Measurements from ENCODE around the gene IGFL1.
"Not testable (repeated sequence)": the region's sequence is repeated elsewhere in the genome, so short reads cannot be mapped to it uniquely, and the experiment has no call there.

IGFL1 gene

DNA sequence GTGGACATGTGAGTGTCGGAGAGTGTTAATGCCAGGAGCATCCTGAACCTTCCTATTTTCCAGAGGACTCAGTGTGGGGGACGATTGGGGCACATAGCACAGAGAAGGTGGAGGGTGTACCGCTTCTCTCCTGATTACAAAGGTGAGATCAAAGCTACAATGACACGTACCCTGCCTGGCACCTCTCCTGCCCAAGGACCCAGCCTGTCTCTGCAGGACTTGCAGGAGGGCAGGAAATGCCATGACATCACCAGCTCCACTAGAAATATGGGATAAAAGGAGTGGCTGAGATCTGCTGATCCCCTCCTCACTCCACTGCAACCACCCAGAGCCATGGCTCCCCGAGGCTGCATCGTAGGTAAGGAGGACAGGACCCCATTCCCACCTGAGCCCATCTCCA lies at the start of gene IGFL1:
Gene IGFL1 (plus strand): TSS at position 301 of the 400 bp plus-strand sequence. CDS start 33 bp downstream, at position 334.
- DNase-seq (ENCODE audit: low read depth in 2 of 2): no peak

DNA sequence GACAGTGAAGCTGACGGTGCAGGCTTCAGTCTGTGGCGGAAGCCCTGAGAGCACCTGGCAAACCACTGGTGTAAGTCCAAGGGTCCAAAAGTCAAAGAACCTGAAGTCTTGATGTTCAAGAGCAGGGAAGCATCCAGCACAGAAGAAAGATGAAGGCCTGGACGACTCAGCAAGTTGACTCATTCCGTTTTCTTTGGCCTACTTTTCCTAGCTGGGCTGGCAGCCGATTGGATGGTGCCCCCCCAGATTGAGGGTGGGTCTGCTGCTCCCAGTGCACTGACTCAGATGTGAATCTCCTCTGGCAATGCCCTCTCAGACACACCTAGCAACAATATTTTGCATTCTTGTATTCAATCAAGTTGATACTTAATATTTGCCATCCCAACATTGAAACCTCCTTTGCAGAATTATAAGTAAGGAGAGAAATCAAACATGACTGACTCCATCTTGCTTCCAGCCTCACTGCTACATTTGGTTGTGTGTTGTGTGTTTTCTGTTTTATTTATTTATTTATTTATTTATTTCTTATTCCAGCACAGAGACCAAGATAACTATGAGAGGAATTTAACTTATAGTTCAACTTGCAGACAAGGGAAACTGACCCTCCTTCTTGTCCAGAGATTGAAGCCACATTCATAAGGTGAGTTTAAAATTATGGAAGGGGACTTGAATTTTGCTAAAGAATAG lies 48.7 kb upstream of the IGFL1 start:
- DNase-seq (ENCODE audit: low read depth in 2 of 2): no peak

DNA sequence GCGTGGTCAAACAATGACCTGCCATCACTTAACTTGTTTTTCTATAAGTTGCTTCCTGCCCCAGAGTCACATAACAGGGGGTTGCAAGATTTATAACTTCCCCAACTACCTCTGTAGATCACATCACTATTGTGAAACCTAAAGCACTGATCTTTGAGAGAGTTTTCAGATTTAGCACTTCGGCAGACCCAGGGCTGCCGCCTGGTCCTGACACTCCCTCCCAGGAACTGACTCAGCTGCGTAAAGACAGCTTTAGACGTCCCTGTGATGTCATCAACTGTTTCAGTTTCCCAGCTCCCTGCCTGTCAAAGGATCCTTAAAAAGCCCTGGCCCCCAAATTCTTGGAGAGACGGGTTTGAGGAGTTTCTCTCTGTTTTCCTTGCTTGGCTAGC lies 48.2 kb upstream of the IGFL1 start:
- no peak for DNase-seq (ENCODE audit: low read depth in 2 of 2)

DNA sequence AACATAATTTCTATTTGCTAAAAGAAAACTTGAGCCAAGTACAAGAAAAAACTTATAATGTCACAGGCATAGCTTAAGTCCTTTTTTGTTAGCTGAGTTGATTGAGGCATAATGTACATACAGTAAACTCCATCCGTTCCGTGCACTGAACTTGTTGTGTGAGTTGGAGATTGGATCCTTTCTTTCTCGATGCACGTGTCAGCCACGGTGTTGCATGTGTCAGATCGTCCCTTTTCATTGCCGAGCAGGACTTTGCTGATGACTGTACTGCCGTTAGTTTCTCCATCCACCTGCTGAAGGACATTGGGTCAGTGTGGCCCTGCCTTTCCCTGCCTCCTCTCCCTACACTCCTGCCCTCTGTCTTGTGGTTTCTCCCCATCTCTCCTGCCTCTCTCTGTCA lies 47.1 kb upstream of the IGFL1 start:
- DNase-seq (ENCODE audit: low read depth in 2 of 2): no peak

DNA sequence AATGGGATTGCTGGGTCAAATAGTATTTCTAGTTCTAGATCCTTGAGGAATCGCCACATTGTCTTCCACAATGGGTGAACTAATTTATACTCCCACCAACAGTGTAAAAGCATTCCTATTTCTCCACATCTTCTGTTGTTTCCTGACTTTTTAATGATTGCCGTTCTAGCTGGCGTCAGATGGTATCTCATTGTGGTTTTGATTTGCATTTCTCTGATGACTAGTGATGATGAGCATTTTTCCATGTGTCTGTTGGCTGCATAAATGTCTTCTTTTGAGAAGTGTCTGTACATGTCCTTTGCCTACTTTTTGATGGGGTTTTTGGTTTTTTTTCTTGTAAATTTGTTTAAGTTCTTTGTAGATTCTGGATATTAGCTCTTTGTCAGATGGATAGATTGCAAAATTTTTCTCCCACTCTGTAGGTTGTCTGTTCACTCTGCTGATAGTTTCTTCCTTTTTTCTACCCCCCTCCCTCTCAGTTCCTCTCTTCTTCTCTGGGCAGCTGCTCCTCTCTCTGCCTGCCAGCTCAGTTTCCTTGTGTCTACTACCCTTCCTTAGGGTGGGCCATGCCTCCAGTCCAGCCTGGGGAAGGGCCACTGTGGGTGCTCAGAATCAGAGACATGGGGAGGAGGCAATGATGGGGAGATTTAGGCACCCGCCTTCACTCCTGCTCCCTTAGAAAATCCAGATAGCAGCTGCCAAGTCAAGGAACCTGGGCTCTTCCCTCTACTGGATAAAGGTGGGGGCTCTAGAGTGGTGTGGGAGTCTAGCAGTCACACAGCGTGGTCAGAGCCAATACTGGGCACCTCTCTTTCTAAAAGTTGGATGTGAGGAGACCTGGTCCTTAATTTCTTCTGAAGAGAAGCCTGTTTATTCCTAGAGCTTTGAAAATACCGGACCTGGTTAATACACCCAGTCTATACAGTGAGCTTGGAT lies 44.5 kb upstream of the IGFL1 start:
- not testable (repeated sequence) for DNase-seq (ENCODE audit: low read depth in 2 of 2)

DNA sequence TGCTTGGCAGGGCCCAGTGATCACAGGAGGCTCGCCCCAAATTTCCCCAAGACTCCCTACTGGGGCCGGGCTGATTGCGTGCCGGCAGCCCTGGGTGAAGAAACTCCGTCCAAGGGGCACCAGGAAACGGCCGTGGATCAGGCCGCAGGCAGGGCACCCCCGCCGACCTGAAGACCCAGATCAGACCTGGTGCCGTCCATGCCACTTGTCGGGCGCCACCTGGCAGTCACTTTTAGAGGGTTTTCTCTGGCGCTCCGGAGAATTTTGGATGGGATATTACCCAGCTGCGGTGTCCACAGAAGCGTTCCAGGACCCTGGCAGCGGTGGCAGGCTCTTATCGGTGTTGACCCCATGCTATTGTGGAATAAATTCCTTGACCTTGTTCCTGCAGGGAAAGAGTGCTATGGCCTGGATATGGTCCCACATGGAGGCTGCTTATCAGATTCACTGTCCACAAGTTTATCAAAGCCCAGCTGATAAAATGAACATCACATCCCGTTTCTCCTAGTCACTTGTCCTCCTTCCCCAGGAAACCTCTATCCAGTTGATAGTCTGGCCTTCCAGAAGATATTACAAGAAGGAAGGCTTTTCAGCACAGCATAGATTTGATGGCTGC lies 43.3 kb upstream of the IGFL1 start:
- no peak for DNase-seq (ENCODE audit: low read depth in 2 of 2)

DNA sequence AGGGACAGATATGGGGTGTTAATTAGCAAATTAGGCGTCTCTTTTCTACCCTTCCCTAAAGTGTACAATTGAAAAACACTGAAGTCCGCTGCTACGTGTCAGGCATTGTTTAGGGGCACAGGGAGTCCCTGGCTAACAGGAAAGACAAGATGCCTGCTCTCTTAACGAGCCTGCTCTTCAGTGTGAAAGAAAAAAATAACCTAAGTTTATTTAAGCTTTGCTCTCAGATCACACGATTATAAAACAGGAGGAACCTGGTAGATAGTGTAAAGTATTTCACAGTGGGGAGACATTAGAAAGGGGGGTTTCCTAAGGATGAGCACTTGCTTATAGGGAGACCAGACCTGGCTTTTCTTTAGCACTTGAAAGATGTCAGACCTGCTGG lies 42.8 kb upstream of the IGFL1 start:
- no peak for DNase-seq (ENCODE audit: low read depth in 2 of 2)

DNA sequence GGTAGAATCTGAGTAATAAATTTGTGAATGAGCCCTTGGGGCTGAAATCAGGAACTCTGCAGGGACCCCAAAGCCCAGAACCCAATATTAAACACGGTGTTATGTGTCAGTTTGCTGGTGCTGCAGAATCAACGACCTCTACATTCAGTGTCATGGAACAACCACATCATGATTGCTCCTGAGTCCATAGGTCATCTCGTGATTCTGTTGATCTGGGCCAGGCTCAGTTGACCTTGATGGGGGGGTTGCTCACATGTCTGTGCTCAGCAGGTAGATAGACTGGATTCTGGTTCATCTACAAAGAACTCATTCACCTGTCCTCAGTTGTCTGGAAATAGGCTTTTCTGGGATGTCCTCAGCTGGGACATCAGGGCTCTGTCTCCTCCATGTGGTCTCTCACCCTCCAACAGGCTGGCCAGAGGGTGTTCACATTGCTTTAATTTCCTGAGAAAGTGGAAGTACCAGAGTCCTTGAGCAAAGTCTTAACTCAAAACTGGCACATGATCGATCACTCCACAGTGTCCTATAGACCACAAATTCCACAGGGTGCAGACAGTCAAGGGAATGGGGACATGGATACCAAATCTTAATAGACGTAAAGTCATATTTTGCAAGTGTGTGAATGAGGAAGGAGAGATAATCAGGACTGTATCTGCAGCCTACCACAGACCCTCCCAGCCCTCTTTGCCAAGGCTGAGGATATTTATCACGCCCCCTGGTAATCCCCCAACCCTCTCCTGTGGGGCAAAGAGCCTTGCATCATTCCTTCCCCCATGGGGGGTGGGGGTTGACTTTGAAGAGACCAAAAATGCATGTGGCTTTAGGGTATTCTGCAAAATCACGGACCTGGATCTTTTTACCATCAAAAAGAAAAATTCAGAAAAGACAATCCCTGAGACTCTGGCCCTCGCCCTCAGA lies 39.3 kb upstream of the IGFL1 start:
- no peak for DNase-seq (ENCODE audit: low read depth in 2 of 2)

DNA sequence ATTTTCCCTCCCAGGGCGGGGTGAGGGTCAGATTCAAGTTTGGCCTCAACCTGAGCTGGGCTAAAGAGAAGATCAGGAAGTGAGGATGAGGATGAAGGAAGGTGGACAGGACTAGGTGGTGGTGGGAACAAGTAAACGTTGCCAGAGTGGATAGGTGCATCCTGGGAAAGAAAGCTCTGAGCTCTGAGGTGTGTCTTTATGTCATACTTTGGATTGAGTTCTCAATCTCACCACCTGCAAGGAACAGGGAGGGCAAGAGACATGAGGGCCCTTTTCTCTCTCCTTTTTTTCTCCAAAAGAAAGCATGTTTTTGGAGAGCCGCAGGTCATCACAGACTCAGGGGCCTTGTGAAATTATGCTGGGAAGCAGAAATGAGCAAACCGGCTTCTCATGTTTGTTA lies 38.2 kb upstream of the IGFL1 start:
- DNase-seq (ENCODE audit: low read depth in 2 of 2): no peak

DNA sequence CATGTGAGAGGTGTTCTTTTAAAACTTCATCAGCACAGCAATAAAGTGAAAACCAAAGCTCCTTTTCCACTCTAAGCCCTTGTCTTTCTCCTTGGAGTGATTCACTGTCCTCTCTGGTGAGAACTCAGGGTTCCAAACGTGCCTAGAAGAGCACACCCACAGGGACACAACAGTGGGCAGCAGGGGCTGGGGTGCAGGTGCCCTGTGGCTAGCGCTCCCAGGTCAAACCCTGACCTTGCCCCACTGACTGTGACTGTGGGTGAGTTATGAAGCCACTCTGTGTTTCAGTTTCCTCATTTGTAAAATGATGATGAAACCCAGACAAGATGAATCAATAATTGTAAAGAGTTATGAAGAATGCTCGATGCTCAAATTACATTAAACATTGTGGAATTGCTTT lies 37.6 kb upstream of the IGFL1 start:
- DNase-seq (ENCODE audit: low read depth in 2 of 2): no peak

DNA sequence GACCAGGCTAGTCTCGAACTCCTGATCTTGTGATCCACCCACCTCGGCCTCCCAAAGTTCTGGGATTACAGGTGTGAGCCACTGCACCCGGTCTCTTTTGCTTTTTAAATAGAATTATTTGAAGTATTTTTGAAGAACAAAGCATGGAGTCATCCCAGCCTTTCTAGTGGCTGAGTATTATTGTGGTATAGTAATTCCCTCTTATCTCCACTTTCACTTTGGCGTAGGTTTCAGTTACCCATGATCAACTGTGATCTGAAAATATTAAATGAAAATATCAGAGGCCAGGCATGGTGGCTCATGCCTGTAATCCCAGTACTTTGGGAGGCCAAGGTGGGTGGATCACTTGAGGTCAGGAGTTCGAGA lies 36.9 kb upstream of the IGFL1 start:
- not testable (repeated sequence) for DNase-seq (ENCODE audit: low read depth in 2 of 2)

DNA sequence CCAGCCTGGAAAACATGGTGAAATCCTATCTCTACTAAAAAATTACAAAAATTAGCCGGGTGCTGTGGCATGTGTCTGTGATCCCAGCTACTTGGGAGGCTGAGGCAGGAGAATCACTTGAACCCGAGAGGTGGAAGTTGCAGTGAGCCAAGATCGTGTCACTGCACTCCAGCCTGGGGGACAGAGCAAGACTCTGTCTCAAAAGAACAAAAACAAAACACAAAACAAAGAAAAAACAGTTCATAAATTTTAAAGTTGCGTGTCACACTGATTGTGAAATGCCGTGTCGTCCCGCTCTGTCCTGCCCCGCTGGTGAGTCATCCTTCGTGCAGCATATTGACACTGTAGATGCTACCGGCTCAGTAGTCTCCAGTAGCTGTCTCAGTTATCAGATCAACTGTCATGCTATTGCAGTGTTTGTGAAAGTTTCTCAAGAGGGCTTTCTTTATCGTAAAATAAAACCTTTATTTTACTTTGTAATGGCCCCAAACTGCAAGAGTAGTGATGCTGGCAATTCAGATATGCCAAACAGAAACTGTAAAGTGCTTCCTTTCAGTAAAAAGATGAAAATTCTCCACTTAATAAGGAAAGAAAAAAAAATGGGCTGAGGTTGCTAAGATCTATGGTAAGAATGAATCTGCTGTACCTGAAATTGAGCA lies 36.4 kb upstream of the IGFL1 start:
- DNase-seq (ENCODE audit: low read depth in 2 of 2): peak in 1 of 2 donors; percentile 22

DNA sequence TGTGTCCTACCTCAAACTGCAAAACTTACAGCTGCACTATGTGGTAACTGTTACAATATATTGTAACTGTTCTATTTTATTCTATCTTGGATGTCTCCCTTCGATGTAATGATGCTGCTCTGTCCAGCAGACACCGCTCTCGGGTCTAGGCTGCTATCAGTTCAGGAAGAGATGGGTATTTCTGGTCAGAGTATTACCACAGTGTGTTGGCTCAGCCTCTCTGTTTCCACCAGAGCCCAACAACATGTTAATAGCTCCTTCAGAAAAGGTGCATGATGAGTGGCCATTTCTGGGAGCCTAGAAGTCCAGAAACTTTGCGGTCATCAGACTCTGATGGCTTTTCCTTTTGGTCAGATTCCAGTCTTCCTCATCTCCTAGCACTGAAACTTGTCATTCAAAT lies 35.9 kb upstream of the IGFL1 start:
- no peak for DNase-seq (ENCODE audit: low read depth in 2 of 2)

DNA sequence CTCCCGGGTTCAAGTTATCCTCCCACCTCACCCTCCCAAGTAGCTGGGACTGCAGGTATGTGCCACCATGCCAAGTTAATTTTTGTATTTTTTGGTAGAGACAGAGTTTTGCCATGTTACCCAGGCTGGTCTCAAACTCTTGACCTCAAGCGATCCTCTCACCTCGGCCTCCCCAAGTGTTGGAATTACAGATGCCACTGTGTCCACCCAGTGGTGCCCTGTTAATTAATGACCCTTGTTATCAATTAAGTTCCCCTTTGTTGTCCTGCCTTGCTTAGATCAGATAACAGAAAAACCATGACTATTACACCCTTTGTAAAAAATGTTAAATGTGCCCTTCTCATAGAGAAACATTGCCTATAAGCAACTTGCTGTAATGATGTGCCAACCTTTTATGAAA lies 34.4 kb upstream of the IGFL1 start:
- no peak for DNase-seq (ENCODE audit: low read depth in 2 of 2)

DNA sequence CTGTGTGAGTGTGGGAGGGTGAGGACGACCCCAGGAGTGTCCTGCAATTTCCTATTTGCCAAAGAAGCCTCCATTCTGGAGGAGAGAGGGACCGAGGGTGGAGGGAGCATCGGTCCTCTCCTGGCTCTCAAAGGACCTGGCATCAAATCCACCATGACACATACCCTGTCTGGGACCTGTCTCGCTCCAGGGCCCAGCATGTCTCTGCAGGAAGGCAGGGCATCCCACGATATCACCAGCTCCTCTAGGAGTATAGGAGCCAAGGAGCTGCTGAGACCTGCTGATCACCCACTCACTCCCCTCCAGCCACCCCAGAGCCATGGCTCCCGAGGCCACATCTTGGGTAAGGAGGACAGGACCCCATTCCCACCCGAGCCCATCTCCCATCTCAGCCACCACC lies 33.6 kb upstream of the IGFL1 start:
- DNase-seq (ENCODE audit: low read depth in 2 of 2): not testable (repeated sequence)

DNA sequence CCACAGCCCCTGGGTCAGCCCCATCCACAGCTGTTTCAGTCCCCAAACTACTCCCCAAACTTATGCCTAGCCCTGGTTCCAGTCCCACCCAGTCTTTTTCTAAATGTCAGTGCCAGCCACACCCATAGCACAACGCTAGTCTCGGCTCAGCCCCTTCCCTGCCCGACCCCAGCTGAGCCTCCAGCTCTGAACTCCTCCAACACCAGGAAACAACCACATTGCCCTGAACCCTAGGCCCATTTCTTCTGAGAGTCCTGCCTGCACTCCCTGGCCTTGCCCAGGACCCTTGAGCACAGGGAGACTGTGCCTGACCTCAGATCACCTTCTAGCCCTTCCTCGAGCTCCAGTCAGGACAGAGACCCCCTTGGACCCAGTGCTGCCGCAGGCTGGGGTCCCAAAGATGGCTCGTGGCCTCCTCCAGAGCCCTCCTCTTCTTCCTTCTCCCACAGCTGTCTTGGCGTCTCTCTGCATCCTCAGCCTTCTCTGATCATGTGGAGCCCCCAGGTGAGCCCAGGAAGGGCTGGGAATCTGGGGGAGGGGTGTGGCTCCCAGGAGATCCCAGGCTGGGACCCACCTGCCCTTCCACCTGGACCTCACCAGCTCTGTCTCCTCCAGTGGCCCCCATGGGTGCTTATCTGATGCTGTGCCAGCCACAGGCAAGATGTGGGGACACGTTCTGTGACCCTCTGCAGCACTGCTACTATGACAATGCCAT lies 33.0 kb upstream of the IGFL1 start:
- DNase-seq (ENCODE audit: low read depth in 2 of 2): no peak

DNA sequence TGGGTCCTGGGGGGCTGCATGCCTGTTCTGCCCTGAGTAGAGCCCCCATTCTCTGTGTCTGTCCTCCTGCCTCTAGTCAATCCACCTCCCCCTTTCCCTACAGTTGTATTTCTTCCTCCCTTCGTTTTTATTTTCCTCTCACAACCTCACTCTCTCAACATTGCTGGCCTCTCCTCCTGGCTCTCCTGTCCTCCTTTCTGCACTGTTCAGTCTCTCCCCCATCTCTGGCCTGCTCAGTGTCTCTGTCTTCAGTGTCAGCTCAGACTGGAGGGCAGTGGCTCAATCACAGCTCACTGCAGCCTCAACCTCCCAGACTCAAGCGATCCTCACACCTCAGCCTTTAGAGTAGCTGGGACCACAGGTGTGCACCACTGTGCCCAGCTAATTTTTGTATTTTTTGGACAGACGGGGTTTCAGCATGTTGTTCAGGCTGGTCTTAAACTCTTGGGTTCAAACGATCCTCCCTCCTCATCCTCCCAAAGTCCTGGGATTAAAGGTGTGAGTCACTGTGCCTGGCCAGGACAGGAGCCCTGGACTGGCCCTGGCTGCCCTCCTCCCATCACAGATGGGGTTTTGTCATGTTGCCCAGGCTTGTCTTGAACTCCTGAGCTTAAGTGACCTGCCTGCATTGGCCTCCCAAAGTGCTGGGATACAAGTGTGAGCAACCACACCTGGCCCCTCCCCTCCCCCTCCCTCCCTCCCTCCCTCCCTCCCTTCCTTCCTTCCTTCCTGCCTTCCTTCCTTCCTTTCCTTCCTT lies 32.0 kb upstream of the IGFL1 start:
- DNase-seq (ENCODE audit: low read depth in 2 of 2): no peak

DNA sequence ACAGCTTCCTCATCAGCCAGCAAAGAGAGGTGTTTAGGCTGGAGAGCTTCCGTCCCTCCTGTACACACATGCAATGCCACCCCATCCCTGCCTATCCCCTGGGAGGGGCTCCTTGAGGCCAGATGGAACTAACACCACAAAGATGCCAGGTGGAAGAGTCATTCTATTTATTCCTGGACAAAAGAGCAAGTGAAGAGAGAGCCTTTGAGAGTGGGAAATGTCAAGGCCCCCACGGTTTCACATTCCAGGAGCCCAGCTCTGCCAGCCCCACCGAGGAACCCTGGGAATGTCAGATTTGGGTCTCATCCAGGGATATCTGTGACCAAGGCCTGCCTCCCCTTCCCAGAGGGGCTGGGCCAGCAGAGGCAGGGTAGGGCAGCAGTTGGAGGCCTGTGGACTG lies 30.8 kb upstream of the IGFL1 start:
- no peak for DNase-seq (ENCODE audit: low read depth in 2 of 2)

DNA sequence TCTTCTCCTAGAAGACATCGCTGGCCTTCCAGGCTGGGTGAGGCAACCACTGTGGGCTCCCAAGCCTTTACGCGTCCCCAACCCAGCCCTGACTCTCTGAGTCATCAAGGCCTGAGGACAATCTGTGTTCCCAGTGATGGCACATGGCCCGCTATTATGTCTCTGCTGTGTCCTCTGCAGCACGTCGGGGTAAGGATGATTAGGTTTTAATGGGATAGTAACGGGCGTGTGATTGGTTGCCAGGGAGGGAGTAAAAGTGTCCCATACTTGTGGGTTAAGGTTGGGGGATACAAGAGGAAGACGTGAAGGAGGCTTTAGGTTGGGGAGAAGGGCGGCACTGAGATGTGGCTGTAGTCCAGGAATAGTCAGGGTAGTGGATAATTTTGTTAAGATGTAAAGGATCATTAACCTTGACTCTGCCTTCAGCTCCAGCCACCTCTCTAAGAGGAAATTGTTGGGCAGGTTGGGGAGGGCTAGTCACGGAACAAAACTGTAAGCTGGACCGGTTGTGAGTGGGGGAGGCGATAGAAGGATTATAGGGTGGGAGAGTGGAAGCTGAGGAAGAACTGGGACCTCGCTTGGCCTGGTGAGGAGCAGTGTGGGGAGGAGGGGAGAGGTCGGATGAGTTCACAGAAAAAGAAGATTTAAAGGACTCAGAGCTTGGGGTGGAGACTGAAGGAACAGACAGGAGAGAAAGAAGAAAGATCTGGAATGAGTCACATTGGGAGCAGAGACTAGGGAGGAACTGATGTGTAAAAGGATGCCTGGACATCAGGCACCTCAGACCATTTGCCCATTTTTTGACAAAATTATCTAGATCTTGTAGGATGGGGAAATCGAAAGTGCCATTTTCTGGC lies 27.9 kb upstream of the IGFL1 start:
- DNase-seq (ENCODE audit: low read depth in 2 of 2): no peak
